ENCODE data around the gene WWOX. TPM values are rescaled to one million over a fixed set of nuclear protein-coding genes. Genes with fewer than 3 reads are reported as not detected.

The WWOX gene
- total RNA-seq, 1 donor from 2014 or later = 28.2 TPM

GRCh38 chr16:78091419-78091818, 8.0 kb upstream of the WWOX start:
- no peak overlapping the region for H3K4me3 Mint-ChIP-seq
- H3K4me1 Mint-ChIP-seq (ENCODE audit: unreplicated experiment) = no peaks in the 10 kb centered on the region
- no peak for DNase-seq (ENCODE audit: extremely low spot score, unreplicated experiment)
- H3K36me3 Mint-ChIP-seq = no peaks in the 10 kb centered on the region
- no peak overlapping the region for H3K27ac Mint-ChIP-seq
- no peaks in the 10 kb centered on the region for H3K9me3 Mint-ChIP-seq
- H3K27me3 Mint-ChIP-seq = peaks cover 11% of the 10 kb centered on the region
- TF ChIP-seq CTCF (conservative IDR thresholded peaks at IDR 0.05) = no peak

- H3K36me3 Mint-ChIP-seq = no peaks in the 10 kb centered on the region
- H3K4me1 Mint-ChIP-seq (ENCODE audit: unreplicated experiment) = no peaks in the 10 kb centered on the region
- no peak for DNase-seq (ENCODE audit: extremely low spot score, unreplicated experiment)
- H3K27me3 Mint-ChIP-seq = peaks cover 11% of the 10 kb centered on the region
- no peaks in the 10 kb centered on the region for H3K9me3 Mint-ChIP-seq
- H3K27ac Mint-ChIP-seq = no peak overlapping the region
- TF ChIP-seq CTCF (conservative IDR thresholded peaks at IDR 0.05) = no peak
- H3K4me3 Mint-ChIP-seq = no peak overlapping the region
Observed at GRCh38 chr16:78092758-78093157, 6.7 kb upstream of the WWOX start.

- no peak for DNase-seq (ENCODE audit: extremely low spot score, unreplicated experiment)
- no peak overlapping the region for H3K27ac Mint-ChIP-seq
- H3K4me3 Mint-ChIP-seq = no peak overlapping the region
- H3K27me3 Mint-ChIP-seq = peaks cover 11% of the 10 kb centered on the region
- H3K4me1 Mint-ChIP-seq (ENCODE audit: unreplicated experiment) = peaks cover 6% of the 10 kb centered on the region
- peak; percentile 52 for TF ChIP-seq CTCF (conservative IDR thresholded peaks at IDR 0.05)
- no peaks in the 10 kb centered on the region for H3K36me3 Mint-ChIP-seq
- H3K9me3 Mint-ChIP-seq = no peaks in the 10 kb centered on the region
Observed at GRCh38 chr16:78094166-78094565, 5.3 kb upstream of the WWOX start.

- Mint-ChIP-seq H3K4me3 (no peak overlapping the region), H3K36me3 (no peaks in the 10 kb centered on the region), H3K27ac (no peak overlapping the region), H3K9me3 (no peaks in the 10 kb centered on the region), H3K4me1 (ENCODE audit: unreplicated experiment) (peaks cover 6% of the 10 kb centered on the region), H3K27me3 (peaks cover 11% of the 10 kb centered on the region)
- no peak for DNase-seq (ENCODE audit: extremely low spot score, unreplicated experiment)
- no peak for TF ChIP-seq CTCF (conservative IDR thresholded peaks at IDR 0.05)
Observed at GRCh38 chr16:78094998-78095397, 4.5 kb upstream of the WWOX start.

GRCh38 chr16:78096386-78096785, 3.1 kb upstream of the WWOX start:
- Mint-ChIP-seq H3K4me1 (ENCODE audit: unreplicated experiment) (peaks cover 6% of the 10 kb centered on the region), H3K36me3 (no peaks in the 10 kb centered on the region), H3K27me3 (peaks cover 11% of the 10 kb centered on the region), H3K27ac (peak overlapping the region; percentile 24), H3K9me3 (no peaks in the 10 kb centered on the region), H3K4me3 (no peak overlapping the region)
- no peak for DNase-seq (ENCODE audit: extremely low spot score, unreplicated experiment)
- no peak for TF ChIP-seq CTCF (conservative IDR thresholded peaks at IDR 0.05)

GRCh38 chr16:78097548-78097947, 1.9 kb upstream of the WWOX start:
- H3K36me3 Mint-ChIP-seq = no peaks in the 10 kb centered on the region
- DNase-seq (ENCODE audit: extremely low spot score, unreplicated experiment) = no peak
- H3K4me1 Mint-ChIP-seq (ENCODE audit: unreplicated experiment) = peaks cover 14% of the 10 kb centered on the region
- no peak for TF ChIP-seq CTCF (conservative IDR thresholded peaks at IDR 0.05)
- H3K9me3 Mint-ChIP-seq = no peaks in the 10 kb centered on the region
- peaks cover 7% of the 10 kb centered on the region for H3K27me3 Mint-ChIP-seq
- no peak overlapping the region for H3K27ac Mint-ChIP-seq
- H3K4me3 Mint-ChIP-seq = no peak overlapping the region
